GM15510 (cell line): ENCODE data around the gene MMP14.

Source experiments
- POLR2A ChIP-seq: IDR thresholded peaks from 3 replicates; pipeline ENCODE4 v1.6.1; 2011; ENCODE audit warnings: borderline replicate concordance; ENCODE audit not compliant: insufficient read length; ENCODE audit errors: extremely low read depth

The MMP14 gene

GRCh38 chr14:22845103-22845394, 8.7 kb downstream of the MMP14 start:
- TF ChIP-seq POLR2A = no peak

GRCh38 chr14:22845821-22846625, 9.6 kb downstream of the MMP14 start:
- no peak for TF ChIP-seq POLR2A

GRCh38 chr14:22846811-22847307, 10.5 kb downstream of the MMP14 start:
- TF ChIP-seq POLR2A = no peak

- no peak for TF ChIP-seq POLR2A
Measured at GRCh38 chr14:22847661-22848341, 11.4 kb downstream of the MMP14 start.

- no peak for TF ChIP-seq POLR2A
Measured at GRCh38 chr14:22848351-22849164, 12.2 kb downstream of the MMP14 start.

- TF ChIP-seq POLR2A = no peak
Measured at GRCh38 chr14:22849212-22849819, 12.9 kb downstream of the MMP14 start.

GRCh38 chr14:22850944-22851764, 14.8 kb downstream of the MMP14 start:
- no peak for TF ChIP-seq POLR2A

- TF ChIP-seq POLR2A = no peak
Measured at GRCh38 chr14:22852599-22852939, 16.2 kb downstream of the MMP14 start.

- no peak for TF ChIP-seq POLR2A
Measured at GRCh38 chr14:22852940-22853767, 16.8 kb downstream of the MMP14 start.

- no peak for TF ChIP-seq POLR2A
Measured at GRCh38 chr14:22854963-22855724, 18.8 kb downstream of the MMP14 start.

- no peak for TF ChIP-seq POLR2A
Measured at GRCh38 chr14:22856428-22856827, 20.0 kb downstream of the MMP14 start.

- TF ChIP-seq POLR2A = no peak
Measured at GRCh38 chr14:22861651-22862050, 25.3 kb downstream of the MMP14 start.

- no peak for TF ChIP-seq POLR2A
Measured at GRCh38 chr14:22864979-22865378, 28.6 kb downstream of the MMP14 start.
